Activated naive CD8-positive, alpha-beta T cell treated with anti-CD3 and anti-CD28 coated beads for 36 hours (primary cell): ENCODE results near the gene ADGRA1. TPM values are rescaled to one million over a fixed set of nuclear protein-coding genes. Genes with fewer than 3 reads are reported as not detected.

Source experiments
- DNase-seq: peaks from one replicate; pipeline ENCODE4 v3.0.0; 2021
- H3K27ac Mint-ChIP-seq: one replicate; pipeline ENCODE4 v1.8.0; 2022; ENCODE audit warnings: mild to moderate bottlenecking, moderate library complexity, mixed read lengths
- H3K27me3 Mint-ChIP-seq: one replicate; pipeline ENCODE4 v1.8.0; 2022; ENCODE audit warnings: mild to moderate bottlenecking, mixed read lengths
- H3K36me3 Mint-ChIP-seq: one replicate; pipeline ENCODE4 v1.8.0; 2021; ENCODE audit warnings: mild to moderate bottlenecking, mixed read lengths
- H3K4me1 Mint-ChIP-seq: one replicate; pipeline ENCODE4 v1.8.0; 2021; ENCODE audit warnings: mixed read lengths
- H3K4me3 Mint-ChIP-seq: one replicate; pipeline ENCODE4 v1.8.0; 2022; ENCODE audit warnings: mild to moderate bottlenecking, moderate library complexity, mixed read lengths
- H3K9me3 Mint-ChIP-seq: one replicate; pipeline ENCODE4 v1.8.0; 2022; ENCODE audit warnings: mixed read lengths
- total RNA-seq, 2 experiments: library from RNA; stranded (reverse); gene quantifications; one replicate each; pipeline ENCODE4 v1.2.3, GENCODE V29; 2021

The ADGRA1 gene
- total RNA-seq = not detected

GRCh38 chr10:133087679-133088178 is at the start of gene ADGRA1:
Gene ADGRA1, plus strand, starts transcription at chr10:133087924. Its CDS starts 986 bp downstream, at chr10:133088910.
- Mint-ChIP-seq H3K4me3 (no peak within 1 kb of the TSS), H3K27me3 (peaks cover 42% of the 10 kb centered on the region), H3K4me1 (peaks cover 1% of the 10 kb centered on the region), H3K27ac (no peak within 1 kb of the TSS), H3K9me3 (no peaks in the 10 kb centered on the region), H3K36me3 (no peaks in the 10 kb centered on the region)
- peak; percentile 20 for DNase-seq

GRCh38 chr10:133038036-133038823 is 49.5 kb upstream of the ADGRA1 start:
- no peaks in the 10 kb centered on the region for H3K36me3 Mint-ChIP-seq
- H3K4me1 Mint-ChIP-seq = no peaks in the 10 kb centered on the region
- no peaks in the 10 kb centered on the region for H3K9me3 Mint-ChIP-seq
- no peak overlapping the region for H3K27ac Mint-ChIP-seq
- DNase-seq = no peak
- H3K27me3 Mint-ChIP-seq = peaks cover 2% of the 10 kb centered on the region
- H3K4me3 Mint-ChIP-seq = no peak overlapping the region

GRCh38 chr10:133039107-133039802 is 48.5 kb upstream of the ADGRA1 start:
- no peaks in the 10 kb centered on the region for H3K27me3 Mint-ChIP-seq
- no peak for DNase-seq
- no peak overlapping the region for H3K4me3 Mint-ChIP-seq
- H3K27ac Mint-ChIP-seq = no peak overlapping the region
- no peaks in the 10 kb centered on the region for H3K9me3 Mint-ChIP-seq
- H3K36me3 Mint-ChIP-seq = no peaks in the 10 kb centered on the region
- H3K4me1 Mint-ChIP-seq = no peaks in the 10 kb centered on the region

- no peak overlapping the region for H3K27ac Mint-ChIP-seq
- no peak overlapping the region for H3K4me3 Mint-ChIP-seq
- H3K4me1 Mint-ChIP-seq = no peaks in the 10 kb centered on the region
- H3K36me3 Mint-ChIP-seq = no peaks in the 10 kb centered on the region
- no peaks in the 10 kb centered on the region for H3K9me3 Mint-ChIP-seq
- no peaks in the 10 kb centered on the region for H3K27me3 Mint-ChIP-seq
- no peak for DNase-seq
These were observed 47.9 kb upstream of the ADGRA1 start for GRCh38 chr10:133039803-133040165.

GRCh38 chr10:133040198-133040597 is 47.5 kb upstream of the ADGRA1 start:
- Mint-ChIP-seq H3K27ac (no peak overlapping the region), H3K4me3 (no peak overlapping the region), H3K27me3 (no peaks in the 10 kb centered on the region), H3K36me3 (no peaks in the 10 kb centered on the region), H3K9me3 (no peaks in the 10 kb centered on the region), H3K4me1 (no peaks in the 10 kb centered on the region)
- DNase-seq = no peak

- Mint-ChIP-seq H3K4me3 (no peak overlapping the region), H3K4me1 (no peaks in the 10 kb centered on the region), H3K27me3 (no peaks in the 10 kb centered on the region), H3K9me3 (no peaks in the 10 kb centered on the region), H3K27ac (no peak overlapping the region), H3K36me3 (no peaks in the 10 kb centered on the region)
- no peak for DNase-seq
These were observed 46.6 kb upstream of the ADGRA1 start for GRCh38 chr10:133041101-133041500.

- no peaks in the 10 kb centered on the region for H3K36me3 Mint-ChIP-seq
- H3K9me3 Mint-ChIP-seq = no peaks in the 10 kb centered on the region
- no peak overlapping the region for H3K4me3 Mint-ChIP-seq
- no peak overlapping the region for H3K27ac Mint-ChIP-seq
- H3K27me3 Mint-ChIP-seq = no peaks in the 10 kb centered on the region
- no peaks in the 10 kb centered on the region for H3K4me1 Mint-ChIP-seq
- DNase-seq = no peak
These were observed 45.7 kb upstream of the ADGRA1 start for GRCh38 chr10:133042061-133042460.

GRCh38 chr10:133042816-133043215 is 44.9 kb upstream of the ADGRA1 start:
- no peaks in the 10 kb centered on the region for H3K4me1 Mint-ChIP-seq
- H3K36me3 Mint-ChIP-seq = no peaks in the 10 kb centered on the region
- no peak for DNase-seq
- H3K27ac Mint-ChIP-seq = no peak overlapping the region
- no peak overlapping the region for H3K4me3 Mint-ChIP-seq
- no peaks in the 10 kb centered on the region for H3K9me3 Mint-ChIP-seq
- H3K27me3 Mint-ChIP-seq = no peaks in the 10 kb centered on the region

GRCh38 chr10:133043541-133044225 is 44.0 kb upstream of the ADGRA1 start:
- H3K4me3 Mint-ChIP-seq = no peak overlapping the region
- H3K36me3 Mint-ChIP-seq = no peaks in the 10 kb centered on the region
- H3K27ac Mint-ChIP-seq = no peak overlapping the region
- peaks cover 2% of the 10 kb centered on the region for H3K27me3 Mint-ChIP-seq
- DNase-seq = no peak
- H3K4me1 Mint-ChIP-seq = no peaks in the 10 kb centered on the region
- no peaks in the 10 kb centered on the region for H3K9me3 Mint-ChIP-seq

- H3K9me3 Mint-ChIP-seq = no peaks in the 10 kb centered on the region
- H3K4me1 Mint-ChIP-seq = no peaks in the 10 kb centered on the region
- H3K4me3 Mint-ChIP-seq = no peak overlapping the region
- no peak for DNase-seq
- H3K27me3 Mint-ChIP-seq = peaks cover 3% of the 10 kb centered on the region
- no peaks in the 10 kb centered on the region for H3K36me3 Mint-ChIP-seq
- H3K27ac Mint-ChIP-seq = no peak overlapping the region
These were observed 43.3 kb upstream of the ADGRA1 start for GRCh38 chr10:133044401-133044811.

- Mint-ChIP-seq H3K27me3 (peaks cover 3% of the 10 kb centered on the region), H3K4me1 (no peaks in the 10 kb centered on the region), H3K27ac (no peak overlapping the region), H3K9me3 (no peaks in the 10 kb centered on the region), H3K36me3 (no peaks in the 10 kb centered on the region), H3K4me3 (no peak overlapping the region)
- no peak for DNase-seq
These were observed 42.0 kb upstream of the ADGRA1 start for GRCh38 chr10:133045556-133046389.

GRCh38 chr10:133046390-133046765 is 41.3 kb upstream of the ADGRA1 start:
- DNase-seq = no peak
- Mint-ChIP-seq H3K9me3 (no peaks in the 10 kb centered on the region), H3K27ac (no peak overlapping the region), H3K36me3 (no peaks in the 10 kb centered on the region), H3K27me3 (peaks cover 3% of the 10 kb centered on the region), H3K4me1 (no peaks in the 10 kb centered on the region), H3K4me3 (no peak overlapping the region)

- Mint-ChIP-seq H3K27me3 (peaks cover 3% of the 10 kb centered on the region), H3K36me3 (no peaks in the 10 kb centered on the region), H3K4me3 (no peak overlapping the region), H3K4me1 (no peaks in the 10 kb centered on the region), H3K9me3 (no peaks in the 10 kb centered on the region), H3K27ac (no peak overlapping the region)
- DNase-seq = no peak
These were observed 40.1 kb upstream of the ADGRA1 start for GRCh38 chr10:133047526-133048123.

- H3K36me3 Mint-ChIP-seq = no peaks in the 10 kb centered on the region
- H3K4me3 Mint-ChIP-seq = no peak overlapping the region
- no peaks in the 10 kb centered on the region for H3K9me3 Mint-ChIP-seq
- no peak for DNase-seq
- H3K27me3 Mint-ChIP-seq = peaks cover 3% of the 10 kb centered on the region
- no peaks in the 10 kb centered on the region for H3K4me1 Mint-ChIP-seq
- H3K27ac Mint-ChIP-seq = no peak overlapping the region
These were observed 39.5 kb upstream of the ADGRA1 start for GRCh38 chr10:133048266-133048665.
